RCC 7860 (cell line): ENCODE measurements around the gene TMEM31.
"Not testable (repeated sequence)": the region's sequence is repeated elsewhere in the genome, so short reads cannot be mapped to it uniquely, and the experiment has no call there.

ENCODE experiments used
- DNase-seq: peaks from one replicate; pipeline ENCODE4 v3.0.0-alpha.2; 2015; ENCODE audit warnings: low spot score
- FAIRE-seq: peaks from 2 replicates; lab custom pipeline; 2012; peaks lifted over from hg19 to GRCh38; lab: Jason Lieb, UNC

The TMEM31 gene

DNA sequence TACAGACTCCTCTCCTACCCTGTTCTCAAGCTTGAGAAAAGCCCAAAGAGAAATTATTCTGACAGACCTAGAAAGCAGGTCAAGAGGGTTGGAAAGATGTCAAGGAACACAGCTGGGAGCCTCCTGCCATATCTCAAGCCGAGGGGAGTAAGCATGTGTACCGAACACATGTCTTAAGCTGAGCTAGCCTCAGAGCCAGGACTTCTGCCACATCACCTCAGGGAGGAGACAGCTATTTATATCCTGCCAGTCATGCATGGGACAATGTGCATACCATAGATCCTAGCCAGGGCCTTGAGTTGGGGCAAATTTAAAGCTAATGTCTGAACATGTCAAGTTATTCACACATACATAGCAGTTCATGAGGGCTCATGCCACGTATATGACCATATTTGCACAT lies 11.8 kb downstream of the TMEM31 start:
- no peak for FAIRE-seq
- DNase-seq, result no peak

- FAIRE-seq, result no peak
- DNase-seq, result no peak
Measured at GRCh38 chrX:103726477-103726876, 15.8 kb downstream of the TMEM31 start.

- no peak for DNase-seq
- no peak for FAIRE-seq
Measured at GRCh38 chrX:103727115-103727514, 16.4 kb downstream of the TMEM31 start.

DNA sequence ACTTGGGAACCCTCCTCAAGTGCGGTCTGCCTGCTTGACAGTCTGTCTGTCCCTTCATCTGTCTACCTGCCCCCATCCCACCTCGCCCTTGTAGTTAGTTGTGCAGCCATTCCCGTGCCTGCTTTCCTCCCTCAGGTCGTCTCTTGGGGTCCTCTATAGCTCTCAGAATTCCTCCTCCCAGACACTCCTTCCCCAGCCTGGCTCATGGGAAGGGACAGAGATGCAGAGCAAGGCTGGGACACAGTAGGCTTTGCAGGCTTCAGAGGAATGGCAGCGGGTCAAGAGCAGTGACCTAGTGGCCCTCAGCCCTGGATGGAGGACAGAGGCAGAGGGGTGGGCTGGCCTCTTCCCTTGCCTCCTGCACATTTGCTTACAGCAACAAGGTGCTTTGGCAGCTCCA lies 18.3 kb downstream of the TMEM31 start:
- no peak for FAIRE-seq
- no peak for DNase-seq

DNA sequence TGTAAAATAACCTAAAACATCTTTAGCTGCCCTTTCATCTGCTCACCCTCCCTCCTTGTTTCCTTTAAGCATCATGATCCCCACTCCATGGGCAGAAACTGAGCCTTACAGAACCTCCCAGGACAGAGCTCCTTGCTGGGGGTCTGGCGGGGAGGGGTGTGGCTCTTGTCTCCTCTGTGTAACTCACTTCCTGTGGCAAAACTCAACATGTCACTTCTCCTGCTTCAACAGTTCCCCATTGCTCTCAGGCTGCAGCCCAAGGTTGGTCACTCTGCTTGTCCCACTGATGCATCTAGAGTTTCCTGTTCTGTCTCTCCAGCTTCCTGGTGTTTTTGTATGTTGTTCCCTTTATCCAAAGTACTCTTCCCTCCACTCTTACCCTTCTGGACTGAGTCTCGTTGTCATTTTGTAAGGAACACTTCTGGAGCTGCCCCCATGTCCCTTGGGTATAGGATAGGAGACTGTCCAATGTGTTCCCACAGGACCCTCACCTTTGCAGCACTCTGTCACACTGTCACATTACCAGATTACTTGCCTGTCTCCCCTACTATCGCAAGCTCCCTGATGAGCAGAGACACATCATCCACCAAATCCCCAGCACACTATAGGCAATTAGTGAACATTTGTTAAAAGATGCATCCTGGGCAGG lies 19.6 kb downstream of the TMEM31 start:
- FAIRE-seq (no peak), DNase-seq (no peak)

DNA sequence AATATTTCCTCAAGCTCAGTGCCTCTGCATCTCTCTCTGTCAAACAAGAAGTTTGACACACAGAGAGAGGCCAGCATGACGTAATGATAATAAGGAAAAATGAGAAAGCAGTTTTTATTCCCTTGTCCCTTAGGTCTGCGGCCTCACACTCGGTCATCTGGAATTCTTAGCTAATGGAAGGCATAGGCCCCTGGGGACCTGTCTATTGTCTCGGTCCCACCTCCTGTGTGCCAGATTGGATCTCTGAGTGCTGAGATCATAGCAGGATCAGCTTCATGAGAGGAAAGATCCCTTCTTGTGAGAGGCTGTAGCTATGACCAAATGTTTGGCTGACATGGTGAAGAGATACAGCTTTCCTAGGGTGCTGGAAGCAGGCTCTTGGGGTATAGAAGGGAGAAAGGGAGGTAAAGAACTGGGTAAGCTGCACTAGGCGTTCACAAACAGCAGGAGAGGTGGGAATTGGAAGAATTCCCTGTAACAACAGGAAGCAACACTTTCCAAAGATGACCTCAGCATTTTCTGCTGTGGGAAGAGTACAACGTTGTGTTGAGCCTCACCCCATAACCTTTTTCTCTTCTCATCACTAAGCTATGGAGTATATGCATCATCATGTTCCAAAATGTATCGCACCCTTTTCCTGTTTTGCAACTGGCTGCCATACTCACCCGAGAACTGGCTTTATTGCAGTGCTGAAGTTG lies 20.2 kb downstream of the TMEM31 start:
- DNase-seq (no peak), FAIRE-seq (no peak)

DNA sequence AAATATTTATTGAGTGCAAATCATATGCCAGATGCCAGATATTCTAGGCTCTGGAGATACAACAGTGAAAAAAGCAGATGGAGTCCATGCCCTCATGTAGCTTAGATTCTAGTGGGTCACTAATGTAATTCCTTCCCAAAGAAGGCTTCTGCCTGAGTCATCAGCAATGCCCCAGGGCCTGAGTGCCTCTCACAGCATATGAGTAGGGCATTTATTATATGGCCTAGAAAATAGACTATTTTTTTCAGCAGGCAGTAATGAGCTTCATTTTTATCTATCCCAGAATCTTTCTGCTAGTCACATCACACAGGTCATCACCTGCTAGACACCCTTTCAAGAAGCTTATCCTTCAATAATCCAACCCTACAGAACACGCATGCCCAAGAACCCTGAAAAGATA lies 22.3 kb downstream of the TMEM31 start:
- no peak for FAIRE-seq
- DNase-seq, result no peak

- no peak for FAIRE-seq
Measured at GRCh38 chrX:103734125-103734760, 23.5 kb downstream of the TMEM31 start.

DNA sequence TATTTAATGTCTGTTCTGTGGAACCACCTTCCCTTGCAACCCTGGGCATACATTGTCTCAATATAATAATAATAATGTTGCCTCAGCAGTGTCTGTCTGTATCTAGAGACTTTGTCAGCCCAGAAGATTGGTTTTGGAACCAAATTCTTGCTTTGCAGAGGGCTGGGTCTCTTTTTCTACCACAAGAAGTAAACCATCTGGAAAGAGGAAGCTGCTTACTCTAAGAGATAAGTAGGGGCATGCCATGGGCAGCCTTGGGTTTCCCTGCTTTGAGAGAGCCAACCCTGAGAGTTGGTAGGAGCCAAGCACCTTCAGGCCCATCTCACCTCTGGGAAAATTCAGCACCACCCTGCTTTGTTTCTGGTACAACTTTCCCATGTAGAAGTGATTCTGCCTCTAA lies 27.0 kb downstream of the TMEM31 start:
- FAIRE-seq, result no peak
- DNase-seq, result no peak

More at GRCh38 chrX:103734125-103734760, 23.5 kb downstream of the TMEM31 start:
- no peak for DNase-seq

DNA sequence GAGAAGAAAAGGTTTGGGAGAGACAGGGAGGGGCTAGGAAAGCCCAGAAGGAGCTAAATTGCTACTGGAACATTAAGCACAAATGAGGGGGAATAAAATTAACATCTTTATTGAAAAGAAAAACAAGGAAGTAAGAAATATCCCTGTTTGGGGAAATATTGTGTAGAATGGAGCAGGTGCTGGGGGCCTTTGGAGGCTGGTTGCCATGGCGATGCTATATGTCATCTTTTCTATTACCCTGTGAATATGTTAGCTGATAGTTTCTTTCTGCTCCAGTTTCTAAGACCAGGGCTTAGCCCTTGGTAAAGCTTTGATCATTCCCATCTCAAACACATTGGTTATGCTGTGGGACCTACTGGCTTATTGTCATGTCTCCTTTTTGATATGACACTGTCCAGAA lies 28.7 kb downstream of the TMEM31 start:
- DNase-seq, result no peak
- no peak for FAIRE-seq

DNA sequence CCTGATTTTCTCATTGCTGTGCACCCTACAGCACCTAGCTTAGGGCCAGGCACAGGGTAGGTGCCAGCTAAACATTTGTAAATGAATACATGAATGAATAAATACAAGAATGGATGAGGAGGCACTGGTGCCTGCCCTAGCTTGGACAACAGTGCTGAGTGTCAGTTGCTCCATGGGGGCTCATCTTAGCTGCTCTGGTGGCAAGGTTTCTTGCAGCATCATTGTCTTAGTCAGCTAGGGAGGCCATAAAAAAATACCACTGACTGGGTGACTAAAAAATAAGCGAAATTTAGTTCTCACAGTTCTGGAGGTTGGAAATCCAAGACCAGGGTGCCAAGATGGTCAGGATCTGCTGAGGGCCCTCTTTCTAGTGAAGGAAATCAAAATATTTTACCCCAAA lies 31.2 kb downstream of the TMEM31 start:
- DNase-seq, result no peak
- no peak for FAIRE-seq

GRCh38 chrX:103742339-103742738 lies 31.6 kb downstream of the TMEM31 start:
- no peak for DNase-seq

DNA sequence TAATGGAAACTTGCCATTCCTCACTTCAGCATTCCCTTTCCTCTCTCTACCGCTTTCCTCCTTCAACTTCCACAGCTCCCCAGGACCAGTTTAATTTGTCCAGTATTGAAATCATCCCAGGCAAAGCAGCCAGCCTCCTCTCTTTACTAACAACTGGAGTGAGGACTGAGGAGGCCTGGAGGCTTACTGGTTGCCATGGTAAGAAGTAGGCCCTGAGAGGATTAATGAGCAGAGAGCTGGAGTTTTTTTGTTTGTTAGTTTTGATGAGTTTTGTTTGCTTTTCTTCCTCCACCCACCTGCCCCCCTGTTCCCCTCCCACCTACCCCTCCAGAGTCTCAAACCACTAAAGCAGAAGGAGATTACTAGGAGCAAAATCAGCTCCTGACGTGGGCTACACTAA lies 36.5 kb downstream of the TMEM31 start:
- no peak for FAIRE-seq

More at GRCh38 chrX:103742339-103742738, 31.6 kb downstream of the TMEM31 start:
- no peak for FAIRE-seq

GRCh38 chrX:103754401-103754800 lies 43.7 kb downstream of the TMEM31 start:
- DNase-seq (no peak), FAIRE-seq (no peak)

More for the DNA sequence above, 36.5 kb downstream of the TMEM31 start:
- no peak for DNase-seq

DNA sequence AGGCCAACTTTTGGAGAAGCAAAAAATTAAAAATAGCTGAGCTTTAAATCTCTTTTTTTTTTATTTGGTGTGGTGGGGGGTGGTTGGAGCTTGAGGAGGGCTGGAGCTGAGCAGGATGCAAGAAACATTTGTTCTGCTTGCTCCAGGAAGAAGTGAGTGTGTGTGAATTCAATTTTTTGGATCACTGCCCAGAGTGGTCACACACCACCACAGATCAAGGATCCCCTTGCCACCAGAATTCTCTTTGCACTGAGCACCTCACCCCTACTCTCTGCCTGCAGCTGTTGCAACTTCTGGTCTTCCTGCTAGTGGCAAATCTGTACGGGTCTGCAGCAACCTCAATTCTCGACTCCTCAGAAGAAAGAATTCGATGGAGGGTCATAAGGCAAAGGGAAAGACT lies 46.0 kb downstream of the TMEM31 start:
- DNase-seq, result no peak

DNA sequence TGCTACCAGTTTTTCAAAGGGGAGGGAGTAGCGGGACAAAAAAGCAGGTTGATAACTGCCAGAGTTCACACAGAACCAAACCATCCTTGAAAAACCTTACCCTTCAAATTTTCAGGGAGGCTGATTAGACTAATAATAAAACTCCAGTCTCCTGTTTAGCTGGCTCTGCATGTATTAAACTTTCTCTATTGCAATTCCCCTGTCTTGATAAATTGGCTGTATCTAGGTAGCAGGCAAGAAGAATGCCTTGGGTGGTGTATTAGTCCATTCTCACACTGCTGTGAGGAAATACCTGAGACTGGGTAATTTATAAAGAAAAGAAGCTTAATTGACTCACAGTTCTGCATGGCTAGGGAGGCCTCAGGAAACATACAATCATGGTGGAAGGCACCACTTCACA lies 47.8 kb downstream of the TMEM31 start:
- FAIRE-seq, result no peak
- DNase-seq, result no peak

More for the DNA sequence above, 46.0 kb downstream of the TMEM31 start:
- no peak for FAIRE-seq

DNA sequence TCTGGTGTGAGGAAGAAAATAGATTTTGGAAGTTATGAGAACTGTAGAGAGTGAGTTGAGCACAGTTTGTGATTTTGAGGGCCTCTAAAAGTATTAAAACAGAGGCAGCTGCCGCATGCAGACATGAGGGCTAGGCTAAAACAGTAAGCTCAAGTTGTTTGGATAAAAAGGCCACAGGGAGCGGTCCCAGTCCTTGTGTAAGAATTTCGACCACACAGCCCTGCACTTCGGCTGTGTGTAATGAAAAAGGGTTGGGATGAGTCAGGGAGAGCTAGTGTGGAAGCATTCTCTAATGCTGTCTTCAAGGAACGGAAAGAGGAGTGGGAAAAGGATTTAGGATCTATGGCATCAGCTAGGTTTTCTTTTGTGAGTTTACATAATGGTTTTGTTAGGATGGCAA lies 52.8 kb downstream of the TMEM31 start:
- not testable (repeated sequence) for DNase-seq, FAIRE-seq
